HEK293T (cell line): Measurements from ENCODE around the gene PLCL2.

Source experiments
- CTCF ChIA-PET: fragments of 350-600 bp; formaldehyde crosslinking; extraction: SDS; loops from one replicate; lab custom pipeline; 2021; ENCODE audit warnings: antibody characterized with exemption, inconsistent platforms; lab: Yijun Ruan, JAX
- POLR2A ChIA-PET: fragments of 350-600 bp; formaldehyde crosslinking; extraction: SDS; loops from one replicate; lab custom pipeline; 2020; ENCODE audit warnings: antibody characterized with exemption, inconsistent platforms; lab: Yijun Ruan, JAX
- DNase-seq: peaks from one replicate; pipeline ENCODE4 v3.0.0; 2012; ENCODE audit warnings: mixed read lengths; ENCODE audit errors: extremely low spot score
- ARNT ChIP-seq: fragments of 450-650 bp; IDR thresholded peaks from 2 replicates; pipeline ENCODE4 v1.6.1; 2017; ENCODE audit warnings: mild to moderate bottlenecking
- BHLHE40 ChIP-seq: fragments of 450-650 bp; IDR thresholded peaks from 2 replicates; pipeline ENCODE4 v1.6.1; 2016; ENCODE audit warnings: mild to moderate bottlenecking, moderate library complexity, borderline replicate concordance
- CTBP1 ChIP-seq: fragments of 450-650 bp; IDR thresholded peaks from 2 replicates; pipeline ENCODE4 v1.6.1; 2016; ENCODE audit warnings: borderline replicate concordance
- ELF4 ChIP-seq: fragments of 450-650 bp; IDR thresholded peaks from 2 replicates; pipeline ENCODE4 v1.6.1; 2017; ENCODE audit warnings: antibody characterized with exemption
- FOXA1 ChIP-seq: fragments of 450-650 bp; IDR thresholded peaks from 2 replicates; pipeline ENCODE4 v1.6.1; 2016; ENCODE audit warnings: mild to moderate bottlenecking
- FOXK2 ChIP-seq: fragments of 450-650 bp; IDR thresholded peaks from 2 replicates; pipeline ENCODE4 v1.6.1; 2016; ENCODE audit warnings: mild to moderate bottlenecking
- FOXM1 ChIP-seq: fragments of 450-650 bp; IDR thresholded peaks from 2 replicates; pipeline ENCODE4 v1.6.1; 2017; ENCODE audit warnings: mild to moderate bottlenecking, borderline replicate concordance
- HDGF ChIP-seq: fragments of 450-650 bp; IDR thresholded peaks from 2 replicates; pipeline ENCODE4 v1.6.1; 2017; ENCODE audit warnings: antibody characterized with exemption, borderline replicate concordance
- L3MBTL2 ChIP-seq: fragments of 450-650 bp; conservative IDR thresholded peaks from 2 replicates; pipeline ENCODE4 v1.6.1; 2016; ENCODE audit warnings: mild to moderate bottlenecking
- LEF1 ChIP-seq: fragments of 450-650 bp; IDR thresholded peaks from 2 replicates; pipeline ENCODE4 v1.6.1; 2017; ENCODE audit warnings: mild to moderate bottlenecking, borderline replicate concordance
- NFRKB ChIP-seq: fragments of 450-650 bp; IDR thresholded peaks from 2 replicates; pipeline ENCODE4 v1.6.1; 2016; ENCODE audit warnings: mild to moderate bottlenecking, moderate library complexity
- PKNOX1 ChIP-seq: fragments of 450-650 bp; IDR thresholded peaks from 2 replicates; pipeline ENCODE4 v1.6.1; 2016
- SP1 ChIP-seq: fragments of 450-650 bp; IDR thresholded peaks from 2 replicates; pipeline ENCODE4 v1.6.1; 2017
- SUZ12 ChIP-seq: fragments of 450-650 bp; IDR thresholded peaks from 2 replicates; pipeline ENCODE4 v1.6.1; 2016; ENCODE audit warnings: mild to moderate bottlenecking
- TARDBP ChIP-seq: fragments of 450-650 bp; IDR thresholded peaks from 2 replicates; pipeline ENCODE4 v1.6.1; 2016
- ZNF384 ChIP-seq: fragments of 450-650 bp; IDR thresholded peaks from 2 replicates; pipeline ENCODE4 v1.6.1; 2016

PLCL2 gene

GRCh38 chr3:16893618-16894200, 9.0 kb downstream of the PLCL2 start:
- POLR2A ChIA-PET, result no interaction called here
- TF ChIP-seq SP1 (no peak), ELF4 (no peak), FOXM1 (no peak), ZNF384 (no peak), ARNT (no peak), NFRKB (no peak)
- no peak for DNase-seq
- CTCF ChIA-PET, result no interaction called here

- no peak for TF ChIP-seq CTBP1
- no peak for TF ChIP-seq L3MBTL2
- TF ChIP-seq FOXM1, result no peak
- TF ChIP-seq ARNT, result no peak
- TF ChIP-seq PKNOX1, result no peak
- TF ChIP-seq TARDBP, result no peak
- TF ChIP-seq FOXA1, result no peak
- no peak for TF ChIP-seq SP1
- ChIA-PET CTCF (interaction anchor here (1.7 kb wide), 1 partner anchor 12 kb away, joined by 4 read pairs; no protein-coding TSS in a partner anchor), POLR2A (no interaction called here)
- DNase-seq, result no peak
Observed at GRCh38 chr3:16896094-16896627, 11.4 kb downstream of the PLCL2 start.

- ChIA-PET CTCF (interaction anchor here (1.7 kb wide), 1 partner anchor 13 kb away, joined by 4 read pairs; no protein-coding TSS in a partner anchor), POLR2A (no interaction called here)
- no peak for DNase-seq
- TF ChIP-seq FOXK2 (no peak), SP1 (no peak), CTBP1 (no peak), LEF1 (no peak), PKNOX1 (no peak), ZNF384 (no peak), L3MBTL2 (no peak), FOXM1 (no peak), TARDBP (no peak), FOXA1 (no peak), BHLHE40 (no peak), HDGF (no peak), NFRKB (no peak), ARNT (no peak), SUZ12 (no peak), ELF4 (no peak)
Observed at GRCh38 chr3:16896820-16897219, 12.1 kb downstream of the PLCL2 start.

GRCh38 chr3:16897254-16897926, 12.6 kb downstream of the PLCL2 start:
- no peak for TF ChIP-seq BHLHE40
- no peak for TF ChIP-seq FOXA1
- TF ChIP-seq PKNOX1, result peak; percentile 84
- DNase-seq, result no peak
- ChIA-PET POLR2A (no interaction called here), CTCF (interaction anchor here (1.7 kb wide), 1 partner anchor 13 kb away, joined by 4 read pairs; no protein-coding TSS in a partner anchor)

GRCh38 chr3:16898595-16899395, 14.0 kb downstream of the PLCL2 start:
- CTCF ChIA-PET, result no interaction called here
- no peak for DNase-seq
- POLR2A ChIA-PET, result interaction anchor here (1.0 kb wide), 1 partner anchor 9 kb away, joined by 3 read pairs; no protein-coding TSS in a partner anchor
- no peak for TF ChIP-seq FOXK2
- TF ChIP-seq PKNOX1, result no peak
- no peak for TF ChIP-seq ELF4

- no peak for DNase-seq
- ChIA-PET POLR2A (interaction anchor here (1.0 kb wide), 1 partner anchor 8 kb away, joined by 3 read pairs; no protein-coding TSS in a partner anchor), CTCF (interaction anchor here (0.6 kb wide), 1 partner anchor 23 kb away, joined by 3 read pairs; no protein-coding TSS in a partner anchor)
- TF ChIP-seq ZNF384, result no peak
- TF ChIP-seq BHLHE40, result no peak
- TF ChIP-seq ELF4, result no peak
- no peak for TF ChIP-seq FOXK2
- TF ChIP-seq SP1, result no peak
- no peak for TF ChIP-seq HDGF
Observed at GRCh38 chr3:16899919-16900318, 15.2 kb downstream of the PLCL2 start.
